Mucosa of descending colon (tissue), 3 donors: ENCODE results near the gene THOP1. TPM values are rescaled to one million over a fixed set of nuclear protein-coding genes. Genes with fewer than 3 reads are reported as not detected.

Source experiments
- ATAC-seq: fragments of 200-7000 bp; cut with Tn5 transposase; one replicate; pipeline ENCODE4 v1.9.1; 2020; ENCODE audit warnings: mild to moderate bottlenecking, moderate library complexity
- DNase-seq, 3 donors: peaks; one replicate each; pipeline ENCODE4 v3.0.0-alpha.2; 2020
- H3K36me3 ChIP-seq: fragments of 200-600 bp; one replicate; pipeline ENCODE4 v1.8.0; 2021; ENCODE audit warnings: low read depth, mild to moderate bottlenecking
- H3K4me1 ChIP-seq: fragments of 200-600 bp; one replicate; pipeline ENCODE4 v1.8.0; 2021; ENCODE audit warnings: low read depth, mild to moderate bottlenecking
- H3K4me3 ChIP-seq: fragments of 200-600 bp; one replicate; pipeline ENCODE4 v1.8.0; 2021; ENCODE audit warnings: mild to moderate bottlenecking
- H3K9me3 ChIP-seq: fragments of 200-600 bp; one replicate; pipeline ENCODE4 v1.8.0; 2021; ENCODE audit warnings: mild to moderate bottlenecking
- intact Hi-C, 2 donors: fragments of 100-400 bp; cut with DNase I in 1 of 2; cut with micrococcal nuclease in 1 of 2; formaldehyde crosslinking; loops; one replicate each; pipeline versions ENCODE4 v1.11.0 to v1.11.1; 2022; cut with DNase I, micrococcal nuclease
- total RNA-seq, 3 donors: library from RNA; stranded (reverse); fragmentation: NEBNext Ultra II Directional in 2 of 3; extraction: Animal tissue kit (Norgen Biotek cat#: 25700) in 2 of 3; gene quantifications; one replicate each; pipeline versions ENCODE4 v1.2.1 to v1.2.4, GENCODE V29; 2021 to 2023
- TF ChIP-seq, protein P1 (sequence below): fragments of 200-600 bp; IDR thresholded peaks from one replicate; pipeline ENCODE4 v1.8.0; 2022; ENCODE audit warnings: antibody characterized with exemption, mild to moderate bottlenecking
- donor health status: DM: no; HTN: no; CAD: no; lungs with moderate emphysema.
- donor health status: DM: no; HTN: no; CAD: no.
- donor health status: DM: no; HTN: yes; CAD: no.

THOP1 gene
- total RNA-seq, 3 donors from 2014 or later, result 38.5 to 53.1 (median 46.6) TPM

DNA sequence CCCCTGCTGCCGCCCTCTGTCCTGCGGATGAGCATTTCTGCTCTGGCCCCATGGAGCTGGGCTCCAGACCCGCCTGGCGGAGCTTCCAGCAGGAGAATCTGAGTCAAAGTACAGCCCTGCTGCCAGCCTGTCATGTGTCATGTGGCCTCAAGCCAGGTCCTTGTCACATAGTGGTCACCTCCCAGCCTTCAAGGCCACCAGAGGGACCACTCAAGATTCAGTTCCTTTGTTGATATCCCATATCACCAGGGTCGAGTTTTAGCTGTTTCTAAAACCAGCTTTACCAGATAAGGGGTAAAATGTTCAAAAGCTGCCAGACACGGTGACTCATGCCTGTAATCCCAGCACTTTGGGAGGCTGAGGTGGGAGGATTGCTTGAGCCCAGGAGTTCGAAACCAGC, 13.4 kb downstream of the THOP1 start:
- ATAC-seq, result no peak
- intact Hi-C loops, result no loop called here
- no peak for DNase-seq
- no peaks in the 10 kb centered on the region for H3K36me3 ChIP-seq
- no peaks in the 10 kb centered on the region for H3K9me3 ChIP-seq
- H3K4me1 ChIP-seq, result no peaks in the 10 kb centered on the region
- TF ChIP-seq, protein P1, sequence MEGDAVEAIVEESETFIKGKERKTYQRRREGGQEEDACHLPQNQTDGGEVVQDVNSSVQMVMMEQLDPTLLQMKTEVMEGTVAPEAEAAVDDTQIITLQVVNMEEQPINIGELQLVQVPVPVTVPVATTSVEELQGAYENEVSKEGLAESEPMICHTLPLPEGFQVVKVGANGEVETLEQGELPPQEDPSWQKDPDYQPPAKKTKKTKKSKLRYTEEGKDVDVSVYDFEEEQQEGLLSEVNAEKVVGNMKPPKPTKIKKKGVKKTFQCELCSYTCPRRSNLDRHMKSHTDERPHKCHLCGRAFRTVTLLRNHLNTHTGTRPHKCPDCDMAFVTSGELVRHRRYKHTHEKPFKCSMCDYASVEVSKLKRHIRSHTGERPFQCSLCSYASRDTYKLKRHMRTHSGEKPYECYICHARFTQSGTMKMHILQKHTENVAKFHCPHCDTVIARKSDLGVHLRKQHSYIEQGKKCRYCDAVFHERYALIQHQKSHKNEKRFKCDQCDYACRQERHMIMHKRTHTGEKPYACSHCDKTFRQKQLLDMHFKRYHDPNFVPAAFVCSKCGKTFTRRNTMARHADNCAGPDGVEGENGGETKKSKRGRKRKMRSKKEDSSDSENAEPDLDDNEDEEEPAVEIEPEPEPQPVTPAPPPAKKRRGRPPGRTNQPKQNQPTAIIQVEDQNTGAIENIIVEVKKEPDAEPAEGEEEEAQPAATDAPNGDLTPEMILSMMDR, result no peak
- H3K4me3 ChIP-seq, result no peak overlapping the region

DNA sequence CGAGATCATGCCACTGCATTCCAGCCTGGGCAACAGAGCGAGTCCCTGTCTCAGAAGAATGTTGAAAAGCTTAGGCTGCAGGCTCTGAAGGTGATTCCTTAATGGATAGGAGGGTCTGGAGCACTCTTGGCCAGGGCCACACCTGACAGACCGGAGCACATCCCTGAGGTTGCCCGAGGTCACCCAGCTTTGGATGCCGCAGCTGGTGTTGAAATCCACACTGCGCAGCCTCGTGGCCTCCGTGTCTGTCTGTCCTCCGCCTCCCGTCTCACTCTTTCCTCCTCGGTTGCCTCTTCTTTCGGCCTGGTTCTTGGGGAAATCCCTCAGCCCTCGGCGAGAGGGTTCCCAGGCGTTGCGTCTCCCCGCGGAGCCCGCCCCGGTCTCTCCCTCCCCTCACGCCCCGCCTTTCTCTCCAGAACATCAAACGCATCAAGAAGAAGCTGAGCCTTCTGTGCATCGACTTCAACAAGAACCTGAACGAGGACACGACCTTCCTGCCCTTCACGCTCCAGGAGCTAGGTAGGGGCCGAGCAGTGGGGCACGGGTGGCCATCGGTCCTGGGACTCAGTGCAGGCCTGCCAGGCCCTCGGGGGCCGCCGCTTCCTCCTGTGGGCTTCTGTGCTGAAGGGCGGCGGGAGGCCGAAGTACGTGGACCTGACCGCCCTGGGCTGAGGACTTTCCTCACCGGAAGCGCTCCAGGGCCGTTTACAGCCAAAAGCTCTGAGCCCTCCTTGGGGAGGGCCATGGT, 14.1 kb downstream of the THOP1 start:
- no peaks in the 10 kb centered on the region for H3K36me3 ChIP-seq
- no peak overlapping the region for H3K4me3 ChIP-seq
- intact Hi-C loops, result no loop called here
- no peaks in the 10 kb centered on the region for H3K9me3 ChIP-seq
- no peaks in the 10 kb centered on the region for H3K4me1 ChIP-seq
- ATAC-seq, result no peak
- TF ChIP-seq, protein P1, result no peak
- DNase-seq, result no peak

DNA sequence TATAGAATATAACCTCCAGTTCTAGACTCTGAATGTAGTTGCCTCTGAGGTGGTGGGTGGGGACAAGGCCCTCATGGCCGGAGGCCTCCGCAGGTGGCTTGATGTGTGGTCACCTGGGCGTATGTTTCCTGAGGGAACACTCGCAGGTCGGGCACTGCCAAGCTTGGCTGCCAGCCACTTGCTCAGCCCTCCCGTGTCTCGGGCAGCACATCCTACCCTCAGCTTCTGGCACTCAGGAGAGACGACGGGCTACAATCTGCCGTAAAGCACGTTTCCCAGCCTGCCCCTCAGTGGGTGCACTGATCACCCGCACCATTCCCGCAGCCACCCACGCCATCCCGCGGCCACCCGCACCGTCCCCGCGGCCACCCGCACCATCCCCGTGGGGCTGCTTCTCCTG, 15.2 kb downstream of the THOP1 start:
- TF ChIP-seq, protein P1, result no peak
- no peak for DNase-seq
- ATAC-seq, result no peak
- Histone ChIP-seq H3K4me3 (no peak overlapping the region), H3K4me1 (no peaks in the 10 kb centered on the region), H3K9me3 (no peaks in the 10 kb centered on the region), H3K36me3 (no peaks in the 10 kb centered on the region)
- intact Hi-C loops, result no loop called here

DNA sequence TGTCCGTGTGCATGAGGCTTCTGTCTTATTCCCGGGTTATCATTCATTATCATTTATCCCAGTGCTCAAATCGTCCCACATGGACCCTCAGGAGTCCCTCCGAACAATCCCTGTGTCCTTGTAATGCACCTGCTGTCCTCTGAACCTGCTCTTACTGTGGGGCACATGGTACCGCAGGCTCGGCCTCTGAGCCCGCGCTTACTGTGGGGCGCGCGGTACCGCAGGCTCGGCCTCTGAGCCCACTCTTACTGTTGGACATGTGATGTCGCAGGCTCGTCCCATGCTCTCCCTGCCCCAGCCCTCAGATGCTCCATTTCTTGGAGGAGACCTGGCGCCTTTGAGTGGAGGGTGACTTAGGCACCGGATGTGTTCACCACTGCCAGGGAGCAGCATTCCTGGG, 17.5 kb downstream of the THOP1 start:
- TF ChIP-seq, protein P1, result no peak
- no peak for ATAC-seq
- H3K9me3 ChIP-seq, result no peaks in the 10 kb centered on the region
- DNase-seq, result no peak
- no peak overlapping the region for H3K4me3 ChIP-seq
- no peaks in the 10 kb centered on the region for H3K4me1 ChIP-seq
- intact Hi-C loops, result no loop called here
- H3K36me3 ChIP-seq, result no peaks in the 10 kb centered on the region

DNA sequence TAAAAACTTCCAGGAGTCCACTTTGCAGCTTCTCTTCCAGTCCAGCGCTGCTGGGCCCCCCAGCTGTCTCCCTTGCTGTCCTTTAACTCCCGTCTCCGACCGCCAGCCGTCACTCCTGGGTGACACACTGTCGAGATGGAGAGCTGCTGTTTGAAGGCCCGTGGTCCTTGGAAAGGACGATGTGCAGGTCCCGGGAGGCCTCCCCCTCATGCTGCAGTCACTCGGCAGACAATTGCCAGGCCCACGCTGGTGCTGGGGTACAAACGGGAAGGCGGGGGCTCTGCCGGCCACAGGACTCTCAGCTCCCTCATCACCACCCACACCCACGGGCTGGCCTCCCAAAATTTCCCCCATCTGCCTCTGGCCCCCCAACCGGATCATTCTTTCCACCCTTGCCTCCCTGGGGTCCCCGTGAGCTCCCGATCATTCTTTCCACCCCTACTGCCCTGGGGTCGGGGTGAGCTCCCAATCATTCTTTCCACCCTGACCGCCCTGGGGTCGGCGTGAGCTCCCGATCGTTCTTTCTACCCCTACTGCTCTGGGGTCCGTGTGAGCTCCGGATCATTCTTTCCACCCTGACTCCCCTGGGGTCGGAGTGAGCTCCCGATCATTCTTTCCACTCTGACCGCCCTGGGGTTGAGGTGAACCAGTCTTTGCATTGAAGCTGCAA, 18.3 kb downstream of the THOP1 start:
- no peaks in the 10 kb centered on the region for H3K36me3 ChIP-seq

More for the DNA sequence above, 18.3 kb downstream of the THOP1 start:
- no peaks in the 10 kb centered on the region for H3K4me1 ChIP-seq
- ATAC-seq (no peak), DNase-seq (no peak)
- no peak overlapping the region for H3K4me3 ChIP-seq
- TF ChIP-seq, protein P1, result no peak
- intact Hi-C loops, result no loop called here
- H3K9me3 ChIP-seq, result no peaks in the 10 kb centered on the region
